HUDEP-2 (cell line): Measurements from ENCODE around the gene SERF1B.
"Not testable (repeated sequence)": the region's sequence is repeated elsewhere in the genome, so short reads cannot be mapped to it uniquely, and the experiment has no call there.

ENCODE experiments used
- DNase-seq, 76 experiments: peaks; one replicate each; lab custom pipeline; 2025; ENCODE audit not compliant: unreplicated experiment in 76 of 76; lab: John Stamatoyannopoulos, UW

SERF1B gene

GRCh38 chr5:70025106-70025844 lies at the start of gene SERF1B:
Gene SERF1B, plus strand, starts transcription at chr5:70025251. Its CDS starts 201 bp downstream, at chr5:70025452.
- not testable (repeated sequence) for DNase-seq

DNA sequence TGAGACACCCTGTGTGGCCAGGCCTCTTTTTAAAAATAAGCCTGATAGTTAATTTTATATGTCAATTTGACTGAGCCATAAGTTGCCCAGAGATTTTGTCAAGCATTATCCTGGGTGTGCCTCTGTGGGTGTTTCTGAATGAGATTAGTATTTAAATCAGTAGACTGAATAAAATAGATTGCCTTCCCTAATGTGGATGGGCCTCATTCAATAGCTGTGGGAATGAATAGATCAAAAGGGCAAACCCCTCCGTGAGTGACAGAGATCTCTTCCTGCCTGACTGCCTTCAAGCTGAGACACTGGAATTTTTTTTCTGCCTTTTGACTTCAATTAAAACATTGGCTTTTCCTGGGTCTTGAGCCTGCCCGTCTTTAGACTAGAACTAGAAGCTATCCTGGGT lies 33.3 kb upstream of the SERF1B start:
- not testable (repeated sequence) for DNase-seq

DNA sequence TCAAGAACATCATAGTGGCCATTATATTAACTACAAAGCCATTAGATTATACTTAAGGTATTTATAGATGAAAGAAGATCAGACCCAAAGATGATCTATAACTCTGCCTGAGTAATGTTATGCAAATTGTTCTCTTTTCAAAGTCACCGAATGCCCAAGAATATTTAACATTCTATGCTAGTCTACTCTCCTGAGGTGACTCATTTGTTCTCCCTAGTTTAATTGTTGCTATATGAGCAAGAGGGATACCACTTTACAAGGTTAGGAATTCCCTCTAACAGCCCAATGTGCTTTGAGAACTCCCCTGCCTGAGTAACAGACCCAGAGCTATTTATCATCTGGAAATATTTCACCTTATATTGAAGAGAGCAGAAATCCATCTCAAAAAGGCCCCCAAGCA lies 29.5 kb upstream of the SERF1B start:
- DNase-seq = not testable (repeated sequence)

DNA sequence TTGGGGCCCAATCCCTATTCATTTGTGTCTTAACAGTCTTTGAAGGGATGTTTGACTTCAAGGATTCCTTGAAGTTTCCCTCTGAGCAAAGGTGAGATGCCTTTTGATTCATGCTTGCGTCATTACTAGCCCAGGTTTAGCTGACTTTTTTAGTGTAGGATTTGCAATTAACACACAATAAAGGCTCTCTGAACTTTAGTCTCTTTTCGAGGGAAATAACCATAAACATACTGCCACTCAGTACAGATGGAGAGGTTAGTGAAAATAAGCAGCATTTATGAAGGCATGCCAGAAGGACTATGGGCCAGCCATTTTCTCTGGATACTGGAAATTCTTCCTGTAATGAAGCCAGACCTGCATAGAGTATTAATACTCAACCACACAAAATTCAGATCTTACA lies 4.4 kb upstream of the SERF1B start:
- not testable (repeated sequence) for DNase-seq

DNA sequence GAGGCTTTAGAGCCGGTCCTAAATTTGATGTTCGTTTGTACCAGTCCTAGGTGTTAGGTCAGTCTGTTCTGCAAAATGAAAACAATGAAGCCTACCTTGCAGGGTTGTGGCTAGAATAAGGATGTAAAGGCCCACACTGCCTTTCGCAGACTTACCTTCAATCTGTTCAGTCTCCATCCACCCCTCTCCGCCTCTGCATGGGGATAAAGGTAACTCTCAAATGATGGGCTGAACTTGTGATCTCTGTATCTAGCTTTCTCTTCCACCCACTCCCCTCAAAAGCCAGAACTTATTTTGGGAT lies 744 bp downstream of the SERF1B start:
- DNase-seq = not testable (repeated sequence)

- not testable (repeated sequence) for DNase-seq
Observed at GRCh38 chr5:70031204-70031603, 6.2 kb downstream of the SERF1B start.

DNA sequence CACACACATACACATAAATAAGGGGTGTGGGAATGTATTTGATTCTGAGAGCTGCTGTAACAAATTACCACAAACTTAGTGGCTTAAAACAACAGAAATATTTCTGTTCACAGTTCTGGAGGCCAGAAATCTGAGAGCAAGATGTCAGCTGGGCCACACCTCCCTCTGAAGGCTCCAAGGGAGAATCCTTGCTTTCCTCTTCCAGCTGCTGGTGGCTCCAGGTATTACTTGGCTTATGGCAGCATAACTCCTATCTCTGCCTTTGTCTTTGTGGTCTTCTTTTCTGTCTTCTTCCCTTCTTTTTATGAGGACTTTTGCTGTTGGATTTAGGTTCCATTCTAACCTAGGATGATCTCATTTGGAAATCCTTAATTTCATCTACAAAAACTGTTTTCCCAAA lies 16.4 kb downstream of the SERF1B start:
- DNase-seq = not testable (repeated sequence)

DNA sequence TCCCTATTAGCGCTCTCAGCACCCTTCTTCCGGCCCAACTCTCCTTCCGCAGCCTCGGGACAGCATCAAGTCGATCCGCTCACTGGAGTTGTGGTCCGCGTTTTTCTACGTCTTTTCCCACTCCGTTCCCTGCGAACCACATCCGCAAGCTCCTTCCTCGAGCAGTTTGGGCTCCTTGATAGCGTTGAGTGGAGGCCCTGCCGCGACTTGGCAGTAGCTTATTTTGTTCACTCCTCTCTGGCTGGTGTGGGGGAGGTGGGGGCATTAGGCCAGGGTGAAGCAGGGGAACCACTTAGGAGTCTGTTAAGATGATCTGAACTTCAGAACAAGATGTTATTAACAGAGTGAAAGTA lies 24.7 kb downstream of the SERF1B start:
- DNase-seq = not testable (repeated sequence)

DNA sequence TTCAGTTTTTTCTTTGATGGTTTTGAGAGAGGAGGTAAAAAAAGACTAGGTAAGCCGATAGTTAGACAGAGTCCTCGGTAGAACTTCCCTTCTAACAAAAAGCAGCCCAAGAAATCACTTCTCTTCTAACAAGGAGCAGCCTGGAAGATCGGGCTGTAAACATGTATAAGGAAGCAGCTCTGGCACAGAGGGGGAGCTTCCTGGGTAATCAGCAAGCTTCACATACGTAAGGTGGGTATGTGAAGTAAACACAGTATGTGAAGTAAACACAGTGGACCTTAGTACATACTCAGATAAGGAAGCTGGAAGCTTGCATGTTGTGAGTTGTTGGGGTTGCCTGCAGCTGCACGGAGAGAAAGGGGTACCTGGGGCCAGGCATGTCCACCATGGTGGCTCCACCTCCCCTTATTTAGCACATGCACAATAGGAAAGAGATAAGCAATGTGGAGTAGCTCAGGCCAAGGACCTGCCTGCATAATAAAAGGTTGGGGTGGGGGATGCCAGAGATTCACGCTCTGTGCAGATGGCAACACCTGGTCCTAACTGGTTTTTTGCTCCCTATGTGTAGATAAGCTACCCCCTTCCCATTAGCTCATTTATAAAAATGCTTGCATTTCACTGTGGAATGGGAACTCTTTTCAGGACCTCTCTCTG lies 31.4 kb downstream of the SERF1B start:
- DNase-seq = not testable (repeated sequence)

GRCh38 chr5:70057140-70057539 lies 32.1 kb downstream of the SERF1B start:
- not testable (repeated sequence) for DNase-seq

DNA sequence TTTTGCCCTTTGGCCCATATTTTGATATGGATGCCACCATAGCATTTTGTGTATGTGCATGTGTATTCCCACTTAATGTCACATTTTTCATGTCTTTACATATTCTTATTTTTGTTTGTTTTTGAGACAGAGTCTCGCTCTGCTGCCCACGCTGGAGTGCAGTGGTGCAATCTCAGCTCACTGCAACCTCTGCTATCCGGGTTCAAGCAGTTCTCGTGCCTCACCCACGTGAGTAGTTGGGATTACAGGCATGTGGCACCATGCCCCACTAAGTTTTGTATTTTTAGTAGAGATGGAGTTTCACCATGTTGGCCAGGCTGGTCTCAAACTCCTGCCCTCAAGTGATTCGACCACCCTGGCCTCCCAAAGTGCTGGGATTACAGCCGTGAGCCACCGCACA lies 52.6 kb downstream of the SERF1B start:
- not testable (repeated sequence) for DNase-seq

- DNase-seq = not testable (repeated sequence)
Observed at GRCh38 chr5:70088907-70089464, 63.9 kb downstream of the SERF1B start.

- DNase-seq = not testable (repeated sequence)
Observed at GRCh38 chr5:70091776-70092175, 66.7 kb downstream of the SERF1B start.
